ENCODE data around the gene SLC38A10. TPM values are rescaled to one million over a fixed set of nuclear protein-coding genes. Genes with fewer than 3 reads are reported as not detected.
A peak's percentile ranks its signal among the peaks of the same experiment; 100 is the strongest.

The SLC38A10 gene
- 109 and 116 TPM in 2 replicates for total RNA-seq (2014; rRNA removed; shearing (Covaris generic))

GRCh38 chr17:81295031-81295675 lies at the start of gene SLC38A10:
Gene SLC38A10, minus strand, starts transcription at chr17:81295307. Its CDS starts 386 bp downstream, at chr17:81294921.
- peak; percentile 93 for DNase-seq (ENCODE audit: low spot score)

GRCh38 chr17:81342269-81343070 lies 47.4 kb upstream of the SLC38A10 start:
- peak; percentile 58 for DNase-seq (ENCODE audit: low spot score)

- no peak for DNase-seq (ENCODE audit: low spot score)
These were observed 46.6 kb upstream of the SLC38A10 start for GRCh38 chr17:81341516-81342268.

GRCh38 chr17:81340607-81341515 lies 45.8 kb upstream of the SLC38A10 start:
- peak; percentile 49 for DNase-seq (ENCODE audit: low spot score)

- DNase-seq (ENCODE audit: low spot score): peak; percentile 87
These were observed 44.6 kb upstream of the SLC38A10 start for GRCh38 chr17:81339534-81340296.

GRCh38 chr17:81339191-81339533 lies 44.1 kb upstream of the SLC38A10 start:
- peak; percentile 60 for DNase-seq (ENCODE audit: low spot score)

GRCh38 chr17:81338274-81339190 lies 43.4 kb upstream of the SLC38A10 start:
- no peak for DNase-seq (ENCODE audit: low spot score)

GRCh38 chr17:81337476-81337879 lies 42.4 kb upstream of the SLC38A10 start:
- DNase-seq (ENCODE audit: low spot score): peak; percentile 43

- no peak for DNase-seq (ENCODE audit: low spot score)
These were observed 41.8 kb upstream of the SLC38A10 start for GRCh38 chr17:81336930-81337325.

- DNase-seq (ENCODE audit: low spot score): no peak
These were observed 41.3 kb upstream of the SLC38A10 start for GRCh38 chr17:81336296-81336929.

- peak; percentile 94 for DNase-seq (ENCODE audit: low spot score)
These were observed 40.7 kb upstream of the SLC38A10 start for GRCh38 chr17:81335773-81336157.

- peak; percentile 33 for DNase-seq (ENCODE audit: low spot score)
These were observed 40.1 kb upstream of the SLC38A10 start for GRCh38 chr17:81334987-81335772.

GRCh38 chr17:81334391-81334901 lies 39.3 kb upstream of the SLC38A10 start:
- DNase-seq (ENCODE audit: low spot score): peak; percentile 66

- DNase-seq (ENCODE audit: low spot score): no peak
These were observed 38.7 kb upstream of the SLC38A10 start for GRCh38 chr17:81333616-81334368.

- peak; percentile 42 for DNase-seq (ENCODE audit: low spot score)
These were observed 37.9 kb upstream of the SLC38A10 start for GRCh38 chr17:81332914-81333528.

GRCh38 chr17:81332118-81332834 lies 37.2 kb upstream of the SLC38A10 start:
- DNase-seq (ENCODE audit: low spot score): no peak

All from HT-29 (cell line).